Peyer's patch (tissue), 4 donors: ENCODE results near the gene EIPR1.

Experiments
- CTCF ChIP-seq, 6 experiments: fragments of 450-650 bp in 4 of 6; fragments of 200-600 bp in 2 of 6; sonication (generic) in 1 of 6; IDR thresholded peaks; one replicate each; pipeline ENCODE4 v1.5.1; 2017 to 2019; ENCODE audit warnings: antibody characterized with exemption in 6 of 6, mild to moderate bottlenecking in 3 of 6, moderate library complexity in 1 of 6
- POLR2A ChIP-seq, 2 donors: fragments of 450-650 bp; IDR thresholded peaks; one replicate each; pipeline ENCODE4 v1.5.1; 2017; ENCODE audit warnings: antibody characterized with exemption in 2 of 2, mild to moderate bottlenecking in 2 of 2, moderate library complexity in 2 of 2

GRCh38 chr2:3266925-3267867 is 110.4 kb downstream of the EIPR1 start:
- TF ChIP-seq CTCF (IDR thresholded peaks at IDR 0.05) (no peak), POLR2A (IDR thresholded peaks at IDR 0.05) (no peak)
